CD4-positive, alpha-beta T cell treated with Interleukin-10 for 1 hour (primary cell): ENCODE data around the gene COG8.

Experiments
- DNase-seq: peaks from one replicate; pipeline ENCODE4 v3.0.0-alpha.2; 2020

COG8 gene

GRCh38 chr16:69283851-69284250, 55.5 kb downstream of the COG8 start:
- DNase-seq: no peak

GRCh38 chr16:69277413-69277812, 62.0 kb downstream of the COG8 start:
- DNase-seq: no peak
